Cardiac fibroblast (primary cell): ENCODE measurements around the gene COL4A2.
A peak's percentile ranks its signal among the peaks of the same experiment; 100 is the strongest.

Source experiments
- DNase-seq, 2 donors: peaks; one replicate each; pipeline versions ENCODE4 v3.0.0 to v3.0.0-alpha.2; 2010; ENCODE audit warnings: low read depth in 2 of 2
- H3K4me3 ChIP-seq, 2 donors: replicated peaks in 1 of 2; 1 replicate in 1 of 2; 2 replicates in 1 of 2; pipeline ENCODE4 v1.5.1; 2011; ENCODE audit warnings: low read depth in 2 of 2, low read length in 2 of 2, mild to moderate bottlenecking in 2 of 2, moderate library complexity in 1 of 2
- CTCF ChIP-seq: IDR thresholded peaks from one replicate; pipeline ENCODE4 v1.5.1; 2011; ENCODE audit warnings: low read depth, mild to moderate bottlenecking, low read length, inconsistent platforms

The COL4A2 gene

DNA sequence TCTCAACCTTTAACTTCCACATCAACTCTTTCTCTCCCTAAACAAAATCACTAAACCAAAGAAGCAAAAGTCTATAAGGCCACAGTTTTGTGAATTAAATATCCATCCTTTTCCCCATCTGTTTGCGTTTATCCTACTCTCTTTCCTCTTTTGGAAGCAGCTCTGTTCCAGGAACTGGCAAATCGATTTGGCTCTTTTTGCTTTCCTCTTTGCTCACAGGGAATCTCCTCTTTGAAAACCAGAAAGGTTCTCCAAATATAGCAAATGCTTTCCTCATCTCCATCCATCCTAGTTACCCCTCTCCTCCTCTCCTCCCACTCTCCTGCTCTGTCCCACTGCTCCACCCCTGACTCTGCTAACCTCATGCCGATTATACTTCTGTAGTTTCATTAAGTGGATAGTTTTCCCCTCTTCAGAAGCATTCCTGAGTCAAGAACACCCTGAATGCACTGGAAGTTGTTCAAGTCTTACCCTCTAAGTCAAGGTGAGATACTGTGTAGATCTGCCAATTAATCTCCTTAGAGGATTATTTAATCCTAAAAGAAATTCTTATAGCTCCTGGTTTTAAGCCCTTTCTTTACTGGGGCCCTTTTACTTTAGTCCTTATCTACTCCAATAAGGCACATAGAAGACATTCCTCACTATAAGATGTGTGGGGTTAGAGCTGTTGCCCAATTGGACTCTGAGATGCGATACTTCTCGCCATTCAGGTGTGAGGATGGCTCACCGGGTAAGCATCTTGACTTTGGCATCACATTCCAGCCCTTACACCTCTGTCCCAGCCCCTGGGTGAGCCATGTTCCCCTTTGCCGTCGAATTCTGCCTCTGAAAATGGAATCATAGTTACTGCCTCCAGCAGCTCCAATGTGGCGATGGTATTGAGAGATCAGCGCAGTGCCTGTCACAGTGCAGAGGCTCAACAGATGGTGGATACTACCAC, 67.6 kb downstream of the COL4A2 start:
- no peak for TF ChIP-seq CTCF

GRCh38 chr13:110376120-110376519, 69.0 kb downstream of the COL4A2 start:
- DNase-seq = no peak
- no peak overlapping the region for H3K4me3 ChIP-seq
- TF ChIP-seq CTCF = no peak

More for the DNA sequence above, 67.6 kb downstream of the COL4A2 start:
- DNase-seq = no peak
- no peak overlapping the region for H3K4me3 ChIP-seq

GRCh38 chr13:110377178-110377825, 70.2 kb downstream of the COL4A2 start:
- TF ChIP-seq CTCF = no peak
- DNase-seq = peak in 1 of 2 donors; percentile 69
- no peak overlapping the region for H3K4me3 ChIP-seq

- peak in 1 of 2 donors; percentile 63 for DNase-seq
- TF ChIP-seq CTCF = no peak
- no peak overlapping the region for H3K4me3 ChIP-seq
Measured at GRCh38 chr13:110377826-110378201, 70.7 kb downstream of the COL4A2 start.

DNA sequence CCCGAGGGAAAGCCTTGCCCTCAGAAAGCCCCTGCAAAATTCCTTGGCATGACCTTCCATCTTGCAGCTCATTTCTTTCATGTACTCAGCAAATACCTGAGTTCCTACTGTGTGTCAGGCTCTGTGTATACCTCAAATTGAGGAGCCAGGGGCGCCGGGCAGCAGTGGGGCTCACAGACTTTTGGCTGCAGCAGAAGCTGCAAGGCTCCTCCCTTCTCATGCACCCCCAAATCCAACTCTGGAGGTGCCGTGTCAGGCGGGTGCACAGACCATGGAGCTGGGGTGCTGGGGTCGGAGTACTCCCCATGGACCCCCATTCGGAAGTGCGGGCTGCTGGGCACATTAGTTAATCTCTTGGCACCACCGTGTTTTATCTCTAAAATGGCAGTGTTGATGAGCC, 72.3 kb downstream of the COL4A2 start:
- no peak for DNase-seq
- TF ChIP-seq CTCF = no peak
- H3K4me3 ChIP-seq = no peak overlapping the region

DNA sequence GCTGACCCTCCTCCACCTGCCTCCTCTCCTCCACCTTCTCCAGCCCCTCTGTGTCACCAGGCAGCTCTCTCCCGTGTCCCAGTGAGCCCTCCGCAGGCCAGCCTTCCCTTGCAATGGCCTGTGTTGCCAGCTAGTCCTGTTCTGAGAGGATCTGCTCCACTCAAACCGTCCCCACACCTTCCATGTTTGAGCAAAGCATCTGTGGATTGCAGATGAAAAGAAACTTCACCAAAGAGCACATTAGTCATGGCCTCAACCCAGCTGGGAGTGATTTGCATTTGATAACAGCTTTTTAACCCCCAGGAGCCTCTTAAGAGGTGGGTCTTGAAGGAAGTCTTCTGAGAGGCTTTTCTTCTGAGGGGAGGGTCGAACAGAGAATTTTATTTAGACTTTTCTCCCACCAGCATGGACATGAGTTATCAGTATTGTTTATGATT, 72.8 kb downstream of the COL4A2 start:
- no peak for TF ChIP-seq CTCF
- DNase-seq = peak in 1 of 2 donors; percentile 76
- no peak overlapping the region for H3K4me3 ChIP-seq
